HEK293 (cell line): Measurements from ENCODE around the gene NOB1.

Experiments
- CTCF ChIP-seq: fragments of 450-650 bp; formaldehyde crosslinking; IDR thresholded peaks from 2 replicates; pipeline ENCODE4 v1.5.1; 2016; ENCODE audit warnings: missing biosample characterization, missing genetic modification characterization
- GLI2 ChIP-seq: fragments of 450-650 bp; formaldehyde crosslinking; IDR thresholded peaks from 2 replicates; pipeline ENCODE4; 2017; ENCODE audit warnings: missing biosample characterization, missing genetic modification characterization, low read depth, borderline replicate concordance
- HOXC10 ChIP-seq: sonication (generic); formaldehyde crosslinking; IDR thresholded peaks from 2 replicates; pipeline ENCODE4 v1.8.1; 2023; ENCODE audit warnings: mild to moderate bottlenecking, missing genetic modification reagents
- ZBTB44 ChIP-seq: fragments of 450-650 bp; IDR thresholded peaks from 2 replicates; pipeline ENCODE4 v1.5.1; 2018; ENCODE audit warnings: missing biosample characterization, mild to moderate bottlenecking, missing genetic modification characterization
- ZNF174 ChIP-seq: fragments of 450-650 bp; formaldehyde crosslinking; IDR thresholded peaks from 2 replicates; pipeline ENCODE4 v1.5.0; 2017; ENCODE audit warnings: missing biosample characterization, mild to moderate bottlenecking, missing genetic modification characterization
- ZNF449 ChIP-seq: fragments of 450-650 bp; formaldehyde crosslinking; IDR thresholded peaks from 2 replicates; pipeline ENCODE4 v1.5.1; 2017; ENCODE audit warnings: missing biosample characterization, mild to moderate bottlenecking, missing genetic modification characterization, moderate library complexity
- ZNF473 ChIP-seq: fragments of 450-650 bp; formaldehyde crosslinking; IDR thresholded peaks from 2 replicates; pipeline ENCODE4 v1.5.1; 2017; ENCODE audit warnings: missing biosample characterization, missing genetic modification characterization
- ZNF701 ChIP-seq: fragments of 450-650 bp; formaldehyde crosslinking; IDR thresholded peaks from 2 replicates; pipeline ENCODE4 v1.5.1; 2016; ENCODE audit warnings: missing biosample characterization, missing genetic modification characterization
- ZNF785 ChIP-seq: fragments of 450-650 bp; formaldehyde crosslinking; IDR thresholded peaks from 2 replicates; pipeline ENCODE4 v1.5.1; 2016; ENCODE audit warnings: missing biosample characterization, missing genetic modification characterization

GRCh38 chr16:69703638-69704037, 51.1 kb downstream of the NOB1 start:
- TF ChIP-seq CTCF (tag by site-specific recombination) (no peak), ZNF785 (no peak), ZNF473 (tag by site-specific recombination) (no peak), ZBTB44 (tag by site-specific recombination) (no peak), HOXC10 (CRISPR knock-in tag) (no peak), ZNF701 (tag by site-specific recombination) (no peak), ZNF449 (tag by site-specific recombination) (no peak), ZNF174 (no peak), GLI2 (tag by site-specific recombination) (no peak)
